ENCODE measurements around the gene ODAD4.

- TF ChIP-seq CTCF (conservative IDR thresholded peaks at IDR 0.05; ENCODE audit: low read length) (no peak), EZH2phosphoT487 (IDR thresholded peaks at IDR 0.05; ENCODE audit: borderline replicate concordance, low read depth, low read length) (no peak)
These were observed 9.8 kb upstream of the ODAD4 start for GRCh38 chr17:41920580-41920955.
